Skeletal muscle satellite cell (primary cell): ENCODE data around the gene DAB2.
A peak's percentile ranks its signal among the peaks of the same experiment; 100 is the strongest.

Source experiments
- H3K27me3 ChIP-seq: 2 replicates; pipeline ENCODE4 v1.7.0; 2013; ENCODE audit warnings: low read length; ENCODE audit not compliant: control insufficient read depth, insufficient read depth
- H3K36me3 ChIP-seq: 2 replicates; pipeline ENCODE4 v1.7.0; 2013; ENCODE audit warnings: mild to moderate bottlenecking, control low read depth, low read length; ENCODE audit not compliant: insufficient read depth
- H3K4me1 ChIP-seq: 2 replicates; pipeline ENCODE4 v1.7.0; 2013; ENCODE audit warnings: low read length; ENCODE audit not compliant: control insufficient read depth, insufficient read depth
- H3K4me2 ChIP-seq: 2 replicates; pipeline ENCODE4 v1.7.0; 2013; ENCODE audit warnings: mild to moderate bottlenecking, low read length
- H3K4me3 ChIP-seq: 2 replicates; pipeline ENCODE4 v1.7.0; 2013; ENCODE audit warnings: low read length
- H3K9ac ChIP-seq: 2 replicates; pipeline ENCODE4 v1.7.0; 2013; ENCODE audit warnings: mild to moderate bottlenecking, low read depth, low read length, moderate library complexity
- H3K9me3 ChIP-seq: replicated peaks from 2 replicates; pipeline ENCODE4 v1.7.0; 2013; ENCODE audit warnings: mild to moderate bottlenecking, control low read depth, low read length

The DAB2 gene

DNA sequence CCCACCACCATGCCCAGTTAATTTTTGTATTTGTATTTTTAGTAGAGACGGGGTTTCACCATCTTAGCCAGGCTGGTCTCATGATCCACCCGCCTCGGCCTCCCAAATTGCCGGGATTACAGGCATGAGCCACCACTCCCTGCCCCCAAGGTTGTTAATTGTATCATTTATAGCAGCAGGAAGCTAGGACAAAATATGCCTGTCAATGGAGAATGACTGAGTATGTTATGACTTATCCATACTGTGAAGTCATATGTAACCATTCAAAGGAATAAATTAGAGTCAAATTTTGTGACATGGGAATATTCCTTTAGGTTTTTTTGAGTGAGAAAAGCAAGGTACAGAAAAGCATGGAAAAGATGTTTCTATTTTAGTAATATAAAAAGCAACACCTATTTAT is 3.9 kb upstream of the DAB2 start:
- Histone ChIP-seq H3K9ac (no peak overlapping the region), H3K36me3 (no peaks in the 10 kb centered on the region), H3K27me3 (no peaks in the 10 kb centered on the region), H3K9me3 (no peaks in the 10 kb centered on the region), H3K4me2 (no peak overlapping the region), H3K4me1 (peaks cover 26% of the 10 kb centered on the region), H3K4me3 (no peak overlapping the region)

DNA sequence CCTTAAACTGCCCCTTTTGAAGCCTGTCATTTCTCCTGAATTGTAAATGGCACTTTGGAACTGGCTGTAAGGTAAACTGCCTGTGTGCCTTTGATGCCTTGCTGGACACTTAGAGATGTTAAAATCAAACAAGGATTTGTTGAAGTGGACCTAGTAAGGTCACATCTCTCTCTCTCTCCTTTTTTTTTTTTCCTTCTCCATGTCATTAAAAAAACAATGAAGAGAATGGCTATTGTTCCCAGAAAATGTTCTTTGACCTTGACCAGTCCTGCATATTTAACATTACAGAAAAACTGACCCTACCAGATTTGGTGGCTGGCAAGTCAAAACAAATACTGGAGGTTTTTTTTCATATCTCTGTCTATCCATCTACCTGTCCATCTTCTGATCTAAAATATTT is 2.9 kb upstream of the DAB2 start:
- no peaks in the 10 kb centered on the region for H3K27me3 ChIP-seq
- peak overlapping the region; percentile 79 for H3K4me2 ChIP-seq
- peaks cover 32% of the 10 kb centered on the region for H3K4me1 ChIP-seq
- no peaks in the 10 kb centered on the region for H3K9me3 ChIP-seq
- H3K4me3 ChIP-seq: no peak overlapping the region
- H3K36me3 ChIP-seq: no peaks in the 10 kb centered on the region
- H3K9ac ChIP-seq: peak overlapping the region; percentile 95

- Histone ChIP-seq H3K36me3 (no peaks in the 10 kb centered on the region), H3K4me1 (peaks cover 36% of the 10 kb centered on the region), H3K4me3 (peak overlapping the region; percentile 84), H3K27me3 (no peaks in the 10 kb centered on the region), H3K9ac (peak overlapping the region; percentile 95), H3K9me3 (no peaks in the 10 kb centered on the region), H3K4me2 (peak overlapping the region; percentile 79)
These were observed 2.4 kb upstream of the DAB2 start for GRCh38 chr5:39427229-39427628.

DNA sequence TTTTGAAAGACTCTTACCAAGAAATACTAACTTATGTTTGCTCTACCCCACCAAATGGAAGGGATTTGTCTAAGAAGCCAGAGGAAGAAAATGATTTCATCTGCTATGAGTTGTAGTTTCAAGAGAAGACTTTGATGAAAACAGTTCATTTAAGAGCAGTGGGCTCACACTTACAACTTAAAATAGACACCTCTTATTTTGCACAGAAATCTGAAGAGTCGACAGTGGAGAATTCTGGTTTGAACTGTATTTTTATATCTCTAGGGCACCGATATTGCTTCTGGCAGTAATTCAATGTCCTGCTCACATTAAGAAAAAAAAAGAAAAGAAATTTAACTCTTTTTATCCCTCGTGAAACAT is 1.9 kb upstream of the DAB2 start:
- peak overlapping the region; percentile 95 for H3K9ac ChIP-seq
- no peaks in the 10 kb centered on the region for H3K9me3 ChIP-seq

DNA sequence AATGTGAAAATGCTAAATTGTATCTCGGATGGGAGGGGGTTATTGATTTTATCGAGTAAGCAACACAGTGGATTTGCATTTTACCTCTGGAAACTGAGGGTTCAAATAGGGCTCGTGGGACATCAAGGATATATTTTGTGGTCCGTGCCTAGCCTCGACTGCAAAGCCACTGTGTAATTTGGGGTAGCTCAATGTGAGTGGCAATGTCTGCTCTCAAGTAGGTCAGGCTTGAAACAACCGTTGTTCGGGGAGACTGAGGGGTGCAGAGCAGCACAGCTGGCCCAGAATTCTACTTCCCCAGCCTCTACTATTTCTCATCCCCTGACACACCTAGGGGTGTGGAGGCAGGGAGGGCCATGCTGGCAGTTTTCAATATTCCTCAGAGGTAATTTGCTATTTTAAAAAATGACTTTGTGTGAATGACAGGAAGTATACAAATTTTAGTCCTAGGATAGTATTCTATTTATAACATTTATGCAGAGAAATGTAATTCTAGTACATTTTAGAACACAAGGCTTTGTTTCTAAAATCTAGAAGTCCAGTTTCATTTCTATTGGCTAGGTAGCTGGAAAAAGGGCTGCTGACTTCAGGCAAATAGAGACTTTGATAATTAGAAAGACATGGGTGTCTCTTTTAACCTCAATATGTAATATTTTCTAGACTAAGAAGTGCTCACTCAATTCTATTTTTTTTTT is 1.4 kb upstream of the DAB2 start:
- Histone ChIP-seq H3K4me3 (peak overlapping the region; percentile 84), H3K9ac (peak overlapping the region; percentile 95), H3K36me3 (peaks cover 4% of the 10 kb centered on the region), H3K4me2 (peak overlapping the region; percentile 79), H3K4me1 (peaks cover 46% of the 10 kb centered on the region), H3K9me3 (no peaks in the 10 kb centered on the region), H3K27me3 (no peaks in the 10 kb centered on the region)

More for the DNA sequence above, 1.9 kb upstream of the DAB2 start:
- H3K36me3 ChIP-seq: no peaks in the 10 kb centered on the region
- H3K4me3 ChIP-seq: peak overlapping the region; percentile 84
- H3K27me3 ChIP-seq: no peaks in the 10 kb centered on the region
- H3K4me1 ChIP-seq: peaks cover 41% of the 10 kb centered on the region
- peak overlapping the region; percentile 79 for H3K4me2 ChIP-seq

DNA sequence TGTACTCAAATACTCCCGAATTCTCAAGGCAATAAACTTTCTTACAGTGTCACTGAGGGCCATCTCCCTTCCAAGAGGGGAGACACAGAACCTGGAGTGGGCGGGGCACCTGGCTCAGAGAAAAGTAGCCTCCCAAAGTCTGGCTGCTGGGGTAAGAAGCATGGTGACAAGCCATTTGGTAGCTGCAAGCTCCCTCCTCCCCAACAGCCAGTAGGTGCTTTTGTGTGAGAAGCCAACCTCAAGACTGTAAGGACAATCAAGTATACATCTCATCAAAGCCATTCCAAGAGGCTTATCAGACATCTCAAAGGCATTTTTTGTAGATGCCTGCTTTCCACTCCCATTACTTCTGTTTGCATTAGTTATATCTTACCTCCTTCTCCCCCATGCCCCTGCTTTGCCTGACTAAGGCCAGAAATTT is 1.4 kb downstream of the DAB2 start:
- peak overlapping the region; percentile 95 for H3K9ac ChIP-seq
- H3K27me3 ChIP-seq: no peaks in the 10 kb centered on the region
- no peaks in the 10 kb centered on the region for H3K9me3 ChIP-seq
- H3K36me3 ChIP-seq: peaks cover 4% of the 10 kb centered on the region
- peak overlapping the region; percentile 84 for H3K4me3 ChIP-seq
- H3K4me1 ChIP-seq: peaks cover 61% of the 10 kb centered on the region
- peak overlapping the region; percentile 79 for H3K4me2 ChIP-seq

GRCh38 chr5:39422728-39423285 is 2.0 kb downstream of the DAB2 start:
- H3K4me3 ChIP-seq: peak overlapping the region; percentile 84
- H3K4me1 ChIP-seq: peaks cover 59% of the 10 kb centered on the region
- no peaks in the 10 kb centered on the region for H3K9me3 ChIP-seq
- H3K9ac ChIP-seq: peak overlapping the region; percentile 95
- peaks cover 9% of the 10 kb centered on the region for H3K36me3 ChIP-seq
- peak overlapping the region; percentile 79 for H3K4me2 ChIP-seq
- H3K27me3 ChIP-seq: no peaks in the 10 kb centered on the region

- H3K9me3 ChIP-seq: no peaks in the 10 kb centered on the region
- peak overlapping the region; percentile 95 for H3K9ac ChIP-seq
- peak overlapping the region; percentile 79 for H3K4me2 ChIP-seq
- H3K4me1 ChIP-seq: peaks cover 52% of the 10 kb centered on the region
- H3K27me3 ChIP-seq: no peaks in the 10 kb centered on the region
- peaks cover 11% of the 10 kb centered on the region for H3K36me3 ChIP-seq
- peak overlapping the region; percentile 84 for H3K4me3 ChIP-seq
These were observed 2.7 kb downstream of the DAB2 start for GRCh38 chr5:39422036-39422606.

DNA sequence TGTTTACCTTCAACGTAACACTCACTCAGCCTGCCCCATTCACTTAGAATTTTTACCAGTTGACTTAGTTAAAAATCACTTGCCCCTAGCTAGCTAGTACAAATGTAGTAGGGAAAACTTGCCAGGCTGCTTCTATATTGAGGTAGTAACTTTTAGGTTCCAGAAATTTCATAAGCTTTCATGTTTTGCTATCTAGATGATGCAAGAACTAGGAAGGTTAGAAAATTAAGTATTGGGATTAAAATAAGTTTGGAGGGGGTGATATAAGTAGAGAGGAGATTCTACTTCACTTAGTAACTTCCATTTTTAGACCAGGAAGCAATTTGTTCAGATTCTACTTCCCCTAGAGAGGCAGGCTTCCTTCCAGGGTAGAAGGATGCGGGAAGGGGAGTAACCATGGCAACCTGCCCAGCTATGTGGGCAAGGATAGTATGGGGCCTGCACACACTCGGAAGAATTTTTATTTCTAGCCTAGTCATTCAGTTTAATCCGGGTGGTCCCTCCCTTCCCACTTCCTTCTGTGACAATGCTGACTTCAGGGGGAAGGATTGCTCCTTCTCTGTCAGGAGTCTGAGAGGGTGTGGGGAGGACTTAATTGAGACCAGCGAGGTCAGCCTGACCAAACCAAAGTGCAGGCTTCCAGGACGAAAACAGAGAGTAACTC is 4.2 kb downstream of the DAB2 start:
- H3K4me2 ChIP-seq: peak overlapping the region; percentile 79
- no peaks in the 10 kb centered on the region for H3K27me3 ChIP-seq
- H3K9me3 ChIP-seq: no peaks in the 10 kb centered on the region
- H3K4me1 ChIP-seq: peaks cover 39% of the 10 kb centered on the region
- H3K4me3 ChIP-seq: peak overlapping the region; percentile 84
- peak overlapping the region; percentile 95 for H3K9ac ChIP-seq
- peaks cover 16% of the 10 kb centered on the region for H3K36me3 ChIP-seq

DNA sequence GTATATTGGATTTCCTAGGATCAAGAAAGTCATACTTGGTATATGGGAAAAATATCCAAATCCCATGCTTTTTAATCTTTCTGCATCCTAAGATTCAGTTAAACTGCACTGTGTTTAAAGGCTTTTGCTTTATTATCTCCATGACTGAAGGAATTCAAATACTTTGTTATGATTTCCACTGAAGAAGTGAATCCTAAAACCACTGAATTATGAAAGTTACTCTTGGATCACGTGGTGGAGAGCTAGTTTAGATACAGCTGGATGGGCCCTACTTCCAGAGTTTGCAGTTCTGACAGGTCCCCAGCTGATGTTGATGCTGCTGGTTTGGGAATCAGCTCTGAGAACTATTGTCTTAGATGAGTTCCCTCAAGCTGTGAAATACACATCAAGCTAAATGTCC is 5.0 kb downstream of the DAB2 start:
- Histone ChIP-seq H3K27me3 (no peaks in the 10 kb centered on the region), H3K4me1 (peaks cover 40% of the 10 kb centered on the region), H3K36me3 (peaks cover 20% of the 10 kb centered on the region), H3K9me3 (no peaks in the 10 kb centered on the region), H3K9ac (no peak overlapping the region), H3K4me2 (no peak overlapping the region), H3K4me3 (no peak overlapping the region)

DNA sequence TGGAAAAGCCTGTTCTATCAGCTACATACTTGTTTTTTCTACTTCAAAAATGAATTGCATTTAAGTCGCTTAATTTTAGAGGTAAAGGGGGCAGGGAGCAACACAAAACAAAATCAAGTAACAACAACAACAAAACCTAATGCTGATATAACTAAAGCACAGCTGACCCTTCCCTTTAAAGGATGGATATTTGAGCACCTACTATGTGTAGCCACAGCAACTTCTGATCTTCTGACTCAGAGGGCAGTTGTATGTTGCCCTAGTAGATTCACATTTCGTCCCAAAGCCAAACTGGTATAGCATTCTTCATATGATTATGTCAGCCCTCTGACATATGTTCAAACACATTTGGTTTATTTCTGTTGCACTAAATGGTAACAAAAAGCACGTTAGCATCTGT is 6.8 kb downstream of the DAB2 start:
- Histone ChIP-seq H3K27me3 (no peaks in the 10 kb centered on the region), H3K9me3 (no peaks in the 10 kb centered on the region), H3K9ac (no peak overlapping the region), H3K4me1 (peaks cover 36% of the 10 kb centered on the region), H3K36me3 (peaks cover 27% of the 10 kb centered on the region), H3K4me2 (no peak overlapping the region), H3K4me3 (no peak overlapping the region)
